ENCODE measurements around the gene GGCX.

Gene GGCX

GRCh38 chr2:85542777-85543176 lies 18.5 kb downstream of the GGCX start:
- no peak for DNase-seq (ENCODE audit: low read depth in 2 of 3, low spot score in 1 of 3)

- no peak for DNase-seq (ENCODE audit: low read depth in 2 of 3, low spot score in 1 of 3)
These were observed 19.4 kb downstream of the GGCX start for GRCh38 chr2:85541753-85542457.

GRCh38 chr2:85541262-85541661 lies 20.0 kb downstream of the GGCX start:
- DNase-seq (ENCODE audit: low read depth in 2 of 3, low spot score in 1 of 3), result no peak

- DNase-seq (ENCODE audit: low read depth in 2 of 3, low spot score in 1 of 3), result no peak
These were observed 21.1 kb downstream of the GGCX start for GRCh38 chr2:85540133-85540648.

GRCh38 chr2:85539361-85540132 lies 21.7 kb downstream of the GGCX start:
- DNase-seq (ENCODE audit: low read depth in 2 of 3, low spot score in 1 of 3), result peak; percentile 54 to 69 (median 67)

GRCh38 chr2:85538507-85539360 lies 22.6 kb downstream of the GGCX start, which contains the start of gene MAT2A:
TSS of gene MAT2A (plus strand) at chr2:85539168. CDS start at chr2:85539288, 120 bp downstream.
- peak; percentile 87 to 91 (median 88) for DNase-seq (ENCODE audit: low read depth in 2 of 3, low spot score in 1 of 3)

- peak in 2 of 3 donors; percentile 25 to 34 for DNase-seq (ENCODE audit: low read depth in 2 of 3, low spot score in 1 of 3)
These were observed 23.4 kb downstream of the GGCX start for GRCh38 chr2:85537600-85538506.

GRCh38 chr2:85536479-85536878 lies 24.8 kb downstream of the GGCX start:
- no peak for DNase-seq (ENCODE audit: low read depth in 2 of 3, low spot score in 1 of 3)

GRCh38 chr2:85534881-85535280 lies 26.4 kb downstream of the GGCX start:
- no peak for DNase-seq (ENCODE audit: low read depth in 2 of 3, low spot score in 1 of 3)

GRCh38 chr2:85534099-85534498 lies 27.2 kb downstream of the GGCX start:
- no peak for DNase-seq (ENCODE audit: low read depth in 2 of 3, low spot score in 1 of 3)

GRCh38 chr2:85531589-85531988 lies 29.7 kb downstream of the GGCX start:
- no peak for DNase-seq (ENCODE audit: low read depth in 2 of 3, low spot score in 1 of 3)

- DNase-seq (ENCODE audit: low read depth in 2 of 3, low spot score in 1 of 3), result no peak
These were observed 31.5 kb downstream of the GGCX start for GRCh38 chr2:85529809-85530208.

GRCh38 chr2:85528355-85528754 lies 32.9 kb downstream of the GGCX start:
- no peak for DNase-seq (ENCODE audit: low read depth in 2 of 3, low spot score in 1 of 3)

- no peak for DNase-seq (ENCODE audit: low read depth in 2 of 3, low spot score in 1 of 3)
These were observed 33.5 kb downstream of the GGCX start for GRCh38 chr2:85527787-85528186.

GRCh38 chr2:85525567-85525966 lies 35.7 kb downstream of the GGCX start:
- no peak for DNase-seq (ENCODE audit: low read depth in 2 of 3, low spot score in 1 of 3)

GRCh38 chr2:85525029-85525428 lies 36.3 kb downstream of the GGCX start:
- no peak for DNase-seq (ENCODE audit: low read depth in 2 of 3, low spot score in 1 of 3)

- no peak for DNase-seq (ENCODE audit: low read depth in 2 of 3, low spot score in 1 of 3)
These were observed 36.9 kb downstream of the GGCX start for GRCh38 chr2:85524336-85524908.

- no peak for DNase-seq (ENCODE audit: low read depth in 2 of 3, low spot score in 1 of 3)
These were observed 37.4 kb downstream of the GGCX start for GRCh38 chr2:85523903-85524335.

- no peak for DNase-seq (ENCODE audit: low read depth in 2 of 3, low spot score in 1 of 3)
These were observed 38.0 kb downstream of the GGCX start for GRCh38 chr2:85523062-85523902.
